Activated CD4-positive, alpha-beta T cell treated with anti-CD3 and anti-CD28 coated beads for 24 hours (primary cell): ENCODE measurements around the gene LTB4R.
A peak's percentile ranks its signal among the peaks of the same experiment; 100 is the strongest.
"Not testable (repeated sequence)": the region's sequence is repeated elsewhere in the genome, so short reads cannot be mapped to it uniquely, and the experiment has no call there.

Experiments
- DNase-seq, 2 donors: peaks; one replicate each; pipeline ENCODE4 v3.0.0-alpha.2; 2020; ENCODE audit warnings: low read depth in 2 of 2

The LTB4R gene

GRCh38 chr14:24323341-24323740 is 12.0 kb downstream of the LTB4R start:
- DNase-seq = no peak

- no peak for DNase-seq
These were observed 12.7 kb downstream of the LTB4R start for GRCh38 chr14:24324024-24324423.

- DNase-seq = no peak
These were observed 13.8 kb downstream of the LTB4R start for GRCh38 chr14:24325041-24325530.

GRCh38 chr14:24325963-24326362 is 14.7 kb downstream of the LTB4R start:
- no peak for DNase-seq

- DNase-seq = no peak
These were observed 16.0 kb downstream of the LTB4R start for GRCh38 chr14:24327303-24327702.

- not testable (repeated sequence) for DNase-seq
These were observed 16.6 kb downstream of the LTB4R start for GRCh38 chr14:24327914-24328313.

GRCh38 chr14:24329073-24329663 is 17.9 kb downstream of the LTB4R start:
- no peak for DNase-seq

GRCh38 chr14:24329736-24330135 is 18.4 kb downstream of the LTB4R start:
- no peak for DNase-seq

- no peak for DNase-seq
These were observed 19.8 kb downstream of the LTB4R start for GRCh38 chr14:24330973-24331674.

GRCh38 chr14:24331731-24332267 is 20.5 kb downstream of the LTB4R start:
- DNase-seq = no peak

GRCh38 chr14:24332268-24332993 is 21.1 kb downstream of the LTB4R start:
- DNase-seq = peak; percentile 71 to 72

- DNase-seq = no peak
These were observed 23.4 kb downstream of the LTB4R start, which contains the start of gene ADCY4 for GRCh38 chr14:24334431-24335291. Gene ADCY4, minus strand, starts transcription at chr14:24335071. Its CDS starts 419 bp downstream, at chr14:24334652.

GRCh38 chr14:24335461-24336171 is 24.3 kb downstream of the LTB4R start:
- no peak for DNase-seq

- DNase-seq = no peak
These were observed 26.0 kb downstream of the LTB4R start for GRCh38 chr14:24337144-24337823.

- no peak for DNase-seq
These were observed 26.5 kb downstream of the LTB4R start for GRCh38 chr14:24337824-24338175.

- no peak for DNase-seq
These were observed 27.5 kb downstream of the LTB4R start for GRCh38 chr14:24338843-24339242.

GRCh38 chr14:24339284-24340151 is 28.2 kb downstream of the LTB4R start, which contains the start of gene RIPK3:
Gene RIPK3, minus strand, starts transcription at chr14:24339991. Its CDS starts 165 bp downstream, at chr14:24339826.
- DNase-seq = peak; percentile 49 to 56

GRCh38 chr14:24340606-24341005 is 29.3 kb downstream of the LTB4R start:
- DNase-seq = no peak

GRCh38 chr14:24342889-24343288 is 31.6 kb downstream of the LTB4R start:
- DNase-seq = no peak
